MM.1S (cell line): ENCODE data around the gene EIF4EBP2.

Experiments
- DNase-seq: peaks from one replicate; pipeline ENCODE4 v3.0.0-alpha.2; 2015
- H2AFZ ChIP-seq: fragments of 300-600 bp; sonication (generic); 2 replicates; pipeline ENCODE4 v1.6.0; 2016; ENCODE audit warnings: antibody characterized with exemption, low read length
- H3F3A ChIP-seq: fragments of 300-600 bp; sonication (generic); 2 replicates; pipeline ENCODE4 v1.6.1; 2016; ENCODE audit warnings: mild to moderate bottlenecking, antibody characterized with exemption, low read length, moderate library complexity, mixed read lengths; ENCODE audit not compliant: insufficient read depth
- H3K27ac ChIP-seq: fragments of 300-600 bp; sonication (generic); 2 replicates; pipeline ENCODE4 v1.5.1; 2016; ENCODE audit warnings: mild to moderate bottlenecking, low read length
- H3K27me3 ChIP-seq: fragments of 300-600 bp; sonication (generic); replicated peaks from 2 replicates; pipeline ENCODE4 v1.6.0; 2016; ENCODE audit warnings: low read length; ENCODE audit not compliant: insufficient read depth
- H3K36me3 ChIP-seq: fragments of 300-600 bp; sonication (generic); replicated peaks from 2 replicates; pipeline ENCODE4 v1.6.1; 2016; ENCODE audit warnings: mild to moderate bottlenecking, low read length, mixed read lengths; ENCODE audit not compliant: insufficient read depth
- H3K4me1 ChIP-seq: fragments of 300-600 bp; sonication (generic); 2 replicates; pipeline ENCODE4 v1.6.1; 2016; ENCODE audit warnings: low read length, mixed read lengths
- H3K4me2 ChIP-seq: fragments of 300-600 bp; sonication (generic); 2 replicates; pipeline ENCODE4 v1.6.0; 2016; ENCODE audit warnings: low read depth, low read length
- H3K4me3 ChIP-seq: fragments of 300-600 bp; sonication (generic); 2 replicates; pipeline ENCODE4 v1.5.1; 2016; ENCODE audit warnings: low read length, mixed read lengths
- H3K79me2 ChIP-seq: fragments of 300-600 bp; sonication (generic); 2 replicates; pipeline ENCODE4 v1.6.1; 2016; ENCODE audit warnings: mixed run types, low read length, mixed read lengths
- H3K9ac ChIP-seq: fragments of 300-600 bp; sonication (generic); 2 replicates; pipeline ENCODE4 v1.6.1; 2016; ENCODE audit warnings: low read length, mixed read lengths
- H3K9me2 ChIP-seq: fragments of 300-600 bp; sonication (generic); replicated peaks from 2 replicates; pipeline ENCODE4 v1.6.1; 2016; ENCODE audit warnings: mild to moderate bottlenecking, low read length, mixed read lengths; ENCODE audit not compliant: insufficient read depth
- H3K9me3 ChIP-seq: fragments of 300-600 bp; sonication (generic); replicated peaks from 2 replicates; pipeline ENCODE4 v1.6.1; 2016; ENCODE audit warnings: mild to moderate bottlenecking, low read length, mixed read lengths; ENCODE audit not compliant: insufficient read depth
- H4K20me1 ChIP-seq: fragments of 300-600 bp; sonication (generic); 2 replicates; pipeline ENCODE4 v1.6.1; 2016; ENCODE audit warnings: mild to moderate bottlenecking, low read length, moderate library complexity, mixed read lengths; ENCODE audit not compliant: insufficient read depth
- CTCF ChIP-seq: fragments of 300-600 bp; sonication (generic); IDR thresholded peaks from 2 replicates; pipeline ENCODE4 v1.5.1; 2016; ENCODE audit warnings: antibody characterized with exemption, low read length, mixed read lengths
- EZH2 ChIP-seq: fragments of 300-600 bp; sonication (generic); optimal IDR thresholded peaks from 2 replicates; pipeline ENCODE3; 2017; ENCODE audit warnings: low read depth, mild to moderate bottlenecking, antibody characterized with exemption, low read length, mixed read lengths
- EZH2phosphoT487 ChIP-seq: fragments of 300-600 bp; sonication (generic); IDR thresholded peaks from 2 replicates; pipeline ENCODE4 v1.6.1; 2018; ENCODE audit warnings: antibody characterized with exemption, low read length

Gene EIF4EBP2

GRCh38 chr10:70363971-70364771 lies 39.8 kb upstream of the EIF4EBP2 start:
- Histone ChIP-seq H3K4me2 (peak overlapping the region; percentile 51; the same call in 1 of the 2 replicates), H3F3A (no peaks in the 10 kb centered on the region), H3K27ac (no peak overlapping the region), H3K36me3 (no peaks in the 10 kb centered on the region), H3K27me3 (no peaks in the 10 kb centered on the region), H3K9me2 (no peaks in the 10 kb centered on the region), H3K79me2 (peaks cover 6% of the 10 kb centered on the region), H2AFZ (peak overlapping the region; percentile 66), H3K9ac (peak overlapping the region; percentile 5; the same call in 1 of the 2 replicates), H3K4me3 (no peak overlapping the region), H4K20me1 (no peaks in the 10 kb centered on the region), H3K4me1 (peaks cover 7% of the 10 kb centered on the region), H3K9me3 (no peaks in the 10 kb centered on the region)
- TF ChIP-seq CTCF (peak; percentile 86), EZH2phosphoT487 (no peak)
- peak; percentile 89 for DNase-seq

- Histone ChIP-seq H3K9me2 (no peaks in the 10 kb centered on the region), H3K79me2 (peaks cover 6% of the 10 kb centered on the region), H3K9ac (no peak overlapping the region), H3K9me3 (no peaks in the 10 kb centered on the region), H3K4me1 (peaks cover 7% of the 10 kb centered on the region), H3K36me3 (no peaks in the 10 kb centered on the region), H3K27ac (no peak overlapping the region), H3K4me3 (no peak overlapping the region), H2AFZ (no peak overlapping the region), H3K4me2 (peak overlapping the region; percentile 51; the same call in 1 of the 2 replicates), H3F3A (no peaks in the 10 kb centered on the region), H3K27me3 (no peaks in the 10 kb centered on the region), H4K20me1 (no peaks in the 10 kb centered on the region)
- TF ChIP-seq EZH2 (no peak), EZH2phosphoT487 (no peak), CTCF (no peak)
- DNase-seq: no peak
Observed at GRCh38 chr10:70364772-70365091, 39.2 kb upstream of the EIF4EBP2 start.

GRCh38 chr10:70367195-70367796 lies 36.6 kb upstream of the EIF4EBP2 start:
- no peak overlapping the region for H3K4me2 ChIP-seq

More at GRCh38 chr10:70367195-70367796, 36.6 kb upstream of the EIF4EBP2 start:
- Histone ChIP-seq H3K36me3 (no peaks in the 10 kb centered on the region), H3K4me1 (peaks cover 7% of the 10 kb centered on the region), H3K27me3 (no peaks in the 10 kb centered on the region), H3K9ac (no peak overlapping the region), H2AFZ (no peak overlapping the region), H3K9me2 (no peaks in the 10 kb centered on the region), H3K79me2 (peaks cover 6% of the 10 kb centered on the region), H3K4me3 (no peak overlapping the region), H4K20me1 (no peaks in the 10 kb centered on the region), H3K27ac (no peak overlapping the region), H3F3A (no peaks in the 10 kb centered on the region), H3K9me3 (no peaks in the 10 kb centered on the region)
- TF ChIP-seq EZH2phosphoT487 (no peak), CTCF (no peak), EZH2 (no peak)
- DNase-seq: no peak
